IPS-18c (cell line): ENCODE measurements around the gene MARCHF2.

Source experiments
- H3K4me3 ChIP-seq: 2 replicates; pipeline ENCODE4 v1.7.0; 2013; ENCODE audit warnings: low read depth, mild to moderate bottlenecking, low read length, moderate library complexity; ENCODE audit not compliant: insufficient read depth
- H3K9me3 ChIP-seq: one replicate; pipeline ENCODE4 v1.6.1; 2013; ENCODE audit warnings: mild to moderate bottlenecking, low read length, moderate library complexity; ENCODE audit not compliant: control insufficient read depth, insufficient read depth

MARCHF2 gene

GRCh38 chr19:8481616-8482015, 68.5 kb downstream of the MARCHF2 start:
- Histone ChIP-seq H3K4me3 (no peak overlapping the region), H3K9me3 (no peaks in the 10 kb centered on the region)

- no peak overlapping the region for H3K4me3 ChIP-seq
- H3K9me3 ChIP-seq, result no peaks in the 10 kb centered on the region
Observed at GRCh38 chr19:8482696-8483095, 69.6 kb downstream of the MARCHF2 start.

GRCh38 chr19:8483165-8483564, 70.1 kb downstream of the MARCHF2 start:
- H3K4me3 ChIP-seq, result no peak overlapping the region

GRCh38 chr19:8484331-8484894, 71.3 kb downstream of the MARCHF2 start:
- H3K4me3 ChIP-seq, result no peak overlapping the region
- no peaks in the 10 kb centered on the region for H3K9me3 ChIP-seq

More at GRCh38 chr19:8483165-8483564, 70.1 kb downstream of the MARCHF2 start:
- H3K9me3 ChIP-seq, result no peaks in the 10 kb centered on the region

GRCh38 chr19:8485561-8486371, 72.7 kb downstream of the MARCHF2 start:
- no peak overlapping the region for H3K4me3 ChIP-seq
- H3K9me3 ChIP-seq, result no peaks in the 10 kb centered on the region

GRCh38 chr19:8486661-8487136, 73.6 kb downstream of the MARCHF2 start:
- Histone ChIP-seq H3K9me3 (no peaks in the 10 kb centered on the region), H3K4me3 (no peak overlapping the region)

GRCh38 chr19:8487137-8487851, 74.2 kb downstream of the MARCHF2 start:
- no peaks in the 10 kb centered on the region for H3K9me3 ChIP-seq
- no peak overlapping the region for H3K4me3 ChIP-seq

GRCh38 chr19:8488365-8488764, 75.3 kb downstream of the MARCHF2 start:
- Histone ChIP-seq H3K4me3 (no peak overlapping the region), H3K9me3 (no peaks in the 10 kb centered on the region)
